ENCODE data around the gene ZFPM1.

ZFPM1 gene

GRCh38 chr16:88577166-88577565 is 124.1 kb downstream of the ZFPM1 start:
- no peak for DNase-seq

- no peak for DNase-seq
Measured at GRCh38 chr16:88578446-88579313, 125.6 kb downstream of the ZFPM1 start.

- no peak for DNase-seq
Measured at GRCh38 chr16:88580371-88580770, 127.3 kb downstream of the ZFPM1 start.

GRCh38 chr16:88581033-88581432 is 128.0 kb downstream of the ZFPM1 start:
- DNase-seq, result no peak

- no peak for DNase-seq
Measured at GRCh38 chr16:88582912-88583575, 130.0 kb downstream of the ZFPM1 start.

- DNase-seq, result no peak
Measured at GRCh38 chr16:88584676-88585075, 131.6 kb downstream of the ZFPM1 start.

- DNase-seq, result no peak
Measured at GRCh38 chr16:88585269-88585668, 132.2 kb downstream of the ZFPM1 start.

GRCh38 chr16:88585927-88586581 is 133.0 kb downstream of the ZFPM1 start:
- no peak for DNase-seq

Data from activated CD4-positive, alpha-beta T cell treated with anti-CD3 and anti-CD28 coated beads for 48 hours (primary cell).